ENCODE data around the gene MALAT1. TPM values are rescaled to one million over a fixed set of nuclear protein-coding genes. Genes with fewer than 3 reads are reported as not detected.

The MALAT1 gene
- total and polyA plus RNA-seq, 2 of the 13 experiments (the other 11 are each of a cell fraction or from before 2014, with no cell fraction given), result 143 to 1,237 TPM

DNA sequence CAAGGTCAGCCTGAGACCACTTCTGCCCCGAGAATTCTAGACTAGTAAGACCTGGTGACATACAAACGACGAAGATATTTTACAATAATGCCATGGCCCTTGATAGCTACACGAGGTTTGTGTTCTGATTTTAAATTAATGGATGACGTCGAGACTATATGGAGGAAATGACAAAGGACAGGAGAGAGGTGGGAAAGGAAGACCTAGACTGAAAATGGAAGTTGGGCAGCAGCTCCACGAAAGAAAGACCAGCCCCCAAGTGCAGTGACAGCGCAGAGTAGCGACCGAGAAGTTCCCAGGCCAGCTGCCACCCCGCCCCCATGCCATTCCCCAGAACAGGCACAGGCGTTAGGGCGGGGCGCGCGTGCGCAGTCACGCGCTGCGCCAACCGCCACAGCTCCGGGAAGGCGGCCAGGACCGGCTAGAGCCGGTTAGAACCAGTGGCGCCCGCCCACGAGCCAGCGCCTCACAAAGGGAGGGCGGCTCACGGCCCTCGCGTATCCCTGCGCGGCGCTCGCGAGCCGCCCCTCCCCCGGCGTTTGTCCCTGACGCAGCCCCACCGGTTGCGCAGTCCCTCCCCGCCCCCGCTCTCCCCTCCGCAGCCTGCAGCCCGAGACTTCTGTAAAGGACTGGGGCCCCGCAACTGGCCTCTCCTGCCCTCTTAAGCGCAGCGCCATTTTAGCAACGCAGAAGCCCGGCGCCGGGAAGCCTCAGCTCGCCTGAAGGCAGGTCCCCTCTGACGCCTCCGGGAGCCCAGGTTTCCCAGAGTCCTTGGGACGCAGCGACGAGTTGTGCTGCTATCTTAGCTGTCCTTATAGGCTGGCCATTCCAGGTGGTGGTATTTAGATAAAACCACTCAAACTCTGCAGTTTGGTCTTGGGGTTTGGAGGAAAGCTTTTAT is 1.5 kb upstream of the MALAT1 start (continued):
- TF ChIP-seq, protein P1, sequence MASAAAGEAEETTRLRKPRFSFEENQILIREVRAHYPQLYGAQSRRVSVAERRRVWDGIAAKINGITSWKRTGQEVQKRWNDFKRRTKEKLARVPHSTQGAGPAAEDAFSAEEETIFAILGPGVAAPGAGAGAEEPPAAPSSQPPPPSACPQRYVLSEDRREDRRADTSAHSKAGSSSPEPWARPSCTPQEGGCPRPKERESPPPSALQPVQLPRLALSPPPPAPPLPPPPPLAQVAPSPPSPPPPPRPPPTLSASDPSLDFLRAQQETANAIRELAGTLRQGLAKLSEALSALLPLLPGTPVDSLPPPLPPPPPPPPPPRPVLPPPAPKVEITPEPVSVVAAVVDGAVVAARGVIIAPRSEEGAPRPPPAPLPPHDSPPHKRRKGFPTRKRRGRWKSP (CRISPR knock-in tag; IDR thresholded peaks at IDR 0.05), result peak; percentile 94
- TF ChIP-seq ZNF501 (CRISPR knock-in tag; IDR thresholded peaks at IDR 0.05), result peak; percentile 53; the same call in 1 of the 2 replicates
- no peak for TF ChIP-seq FOXA1 (IDR thresholded peaks at IDR 0.05)
- TF ChIP-seq FOXA1 (CRISPR knock-in tag; IDR thresholded peaks at IDR 0.05), result peak; percentile 44; the same call in 1 of the 2 replicates
- TF ChIP-seq ZNF782 (CRISPR knock-in tag; IDR thresholded peaks at IDR 0.05; ENCODE audit: borderline replicate concordance), result 0 out of 2 replicates have a peak, but pooled peaks have one; percentile 54
- TF ChIP-seq ZNF20 (CRISPR knock-in tag; IDR thresholded peaks at IDR 0.05), result no peak
- no peak for TF ChIP-seq AGO2 (optimal IDR thresholded peaks at IDR 0.05; ENCODE audit: low read depth, low read length)
- TF ChIP-seq ARNTL (CRISPR knock-in tag; IDR thresholded peaks at IDR 0.05), result peak; percentile 82
- TF ChIP-seq HMGA1 (CRISPR knock-in tag; conservative IDR thresholded peaks at IDR 0.05), result no peak
- peak; percentile 92 for TF ChIP-seq HOXA3 (CRISPR knock-in tag; IDR thresholded peaks at IDR 0.05)
- TF ChIP-seq PBX3 (CRISPR knock-in tag; IDR thresholded peaks at IDR 0.05; ENCODE audit: borderline replicate concordance), result no peak
- no peak for TF ChIP-seq ONECUT2 (CRISPR knock-in tag; IDR thresholded peaks at IDR 0.05)
- no peak for TF ChIP-seq RERE (CRISPR knock-in tag; IDR thresholded peaks at IDR 0.05; ENCODE audit: low read depth)
- TF ChIP-seq TERF1 (CRISPR knock-in tag; IDR thresholded peaks at IDR 0.05), result no peak
- TF ChIP-seq MTA1 (CRISPR knock-in tag; IDR thresholded peaks at IDR 0.05; ENCODE audit: borderline replicate concordance), result peak; percentile 56; the same call in 1 of the 2 replicates
- peak; percentile 85 for TF ChIP-seq CEBPG (CRISPR knock-in tag; IDR thresholded peaks at IDR 0.05)
- peak; percentile 63; the same call in 1 of the 2 replicates for TF ChIP-seq ZNF839 (CRISPR knock-in tag; IDR thresholded peaks at IDR 0.05; ENCODE audit: borderline replicate concordance)
- TF ChIP-seq HNF4G (IDR thresholded peaks at IDR 0.05; ENCODE audit: borderline replicate concordance, low read depth, low read length), result peak; percentile 57; the same call in 1 of the 2 replicates
- TF ChIP-seq HNF4G (CRISPR knock-in tag; IDR thresholded peaks at IDR 0.05; ENCODE audit: borderline replicate concordance, low read depth), result no peak
- TF ChIP-seq IRX3 (CRISPR knock-in tag; IDR thresholded peaks at IDR 0.05; ENCODE audit: borderline replicate concordance, low read depth), result no peak
- TF ChIP-seq GATA4 (IDR thresholded peaks at IDR 0.05; ENCODE audit: borderline replicate concordance, low read depth), result no peak

Data from HepG2 (cell line).